Measurements from ENCODE around the gene ATG14.
A peak's percentile ranks its signal among the peaks of the same experiment; 100 is the strongest.

GRCh38 chr14:55454264-55455002, 42.8 kb upstream of the ATG14 start:
- TF ChIP-seq TCF7L2 (IDR thresholded peaks at IDR 0.05; ENCODE audit: borderline replicate concordance, low read depth, low read length) (no peak), ZNF629 (tag by site-specific recombination; IDR thresholded peaks at IDR 0.05) (peak; percentile 73), CTCF (tag by site-specific recombination; IDR thresholded peaks at IDR 0.05) (no peak), ZNF169 (tag by site-specific recombination; IDR thresholded peaks at IDR 0.05) (no peak), MYNN (tag by site-specific recombination; IDR thresholded peaks at IDR 0.05; ENCODE audit: borderline replicate concordance) (no peak), ZNF37A (tag by site-specific recombination; IDR thresholded peaks at IDR 0.05) (no peak), ZBTB8A (tag by site-specific recombination; IDR thresholded peaks at IDR 0.05) (no peak), ZFP3 (tag by site-specific recombination; IDR thresholded peaks at IDR 0.05; ENCODE audit: low read depth) (no peak), ZNF561 (tag by site-specific recombination; IDR thresholded peaks at IDR 0.05; ENCODE audit: borderline replicate concordance) (no peak), REST (tag by site-specific recombination; IDR thresholded peaks at IDR 0.05) (no peak), YY1 (tag by site-specific recombination; IDR thresholded peaks at IDR 0.05) (no peak)
